Astrocyte (in vitro differentiated cells and primary cell): ENCODE measurements around the gene SEMA4D. TPM values are rescaled to one million over a fixed set of nuclear protein-coding genes. Genes with fewer than 3 reads are reported as not detected.
A peak's percentile ranks its signal among the peaks of the same experiment; 100 is the strongest.

ENCODE experiments used
- DNase-seq: peaks from one replicate; pipeline ENCODE4 v3.0.0-alpha.2; 2010; ENCODE audit warnings: low read depth
- FAIRE-seq: peaks from 2 replicates; lab custom pipeline; 2011; peaks lifted over from hg19 to GRCh38; lab: Jason Lieb, UNC
- H2AFZ ChIP-seq: 2 replicates; pipeline ENCODE4 v1.6.0; 2012; ENCODE audit warnings: low read depth, low read length, inconsistent platforms
- H3K27ac ChIP-seq: 2 replicates; pipeline ENCODE4 v1.5.1; 2011; ENCODE audit warnings: low read depth, low read length, inconsistent platforms
- H3K27me3 ChIP-seq: 2 replicates; pipeline ENCODE4 v1.6.0; 2011; ENCODE audit warnings: low read length, inconsistent platforms; ENCODE audit not compliant: insufficient read depth
- H3K36me3 ChIP-seq: 2 replicates; pipeline ENCODE4 v1.5.1; 2011; ENCODE audit warnings: low read length, inconsistent platforms; ENCODE audit not compliant: insufficient read depth
- H3K4me1 ChIP-seq: 2 replicates; pipeline ENCODE4 v1.5.1; 2011; ENCODE audit warnings: low read length, inconsistent platforms; ENCODE audit not compliant: insufficient read depth
- H3K4me2 ChIP-seq: 2 replicates; pipeline ENCODE4 v1.6.0; 2012; ENCODE audit warnings: low read length, inconsistent platforms
- H3K4me3 ChIP-seq: 2 replicates; pipeline ENCODE4 v1.5.1; 2011; ENCODE audit warnings: low read depth, mild to moderate bottlenecking, low read length, inconsistent platforms; ENCODE audit not compliant: insufficient read depth
- H3K79me2 ChIP-seq: 2 replicates; pipeline ENCODE4 v1.6.0; 2012; ENCODE audit warnings: mild to moderate bottlenecking, low read length, inconsistent platforms; ENCODE audit not compliant: insufficient read depth
- H3K9ac ChIP-seq: 2 replicates; pipeline ENCODE4 v1.6.0; 2012; ENCODE audit warnings: mild to moderate bottlenecking, low read length, inconsistent platforms
- H3K9me3 ChIP-seq: 2 replicates; pipeline ENCODE4 v1.5.1; 2012; ENCODE audit warnings: low read depth, mild to moderate bottlenecking, low read length, inconsistent platforms; ENCODE audit not compliant: insufficient read depth
- H4K20me1 ChIP-seq: 2 replicates; pipeline ENCODE4 v1.6.0; 2012; ENCODE audit warnings: low read length, inconsistent platforms; ENCODE audit not compliant: insufficient read depth
- H3K27ac Mint-ChIP-seq: one replicate; pipeline ENCODE4 v1.8.0; 2021; ENCODE audit warnings: mild to moderate bottlenecking, mixed read lengths; ENCODE audit not compliant: unreplicated experiment
- H3K27me3 Mint-ChIP-seq: one replicate; pipeline ENCODE4 v1.8.0; 2021; ENCODE audit warnings: low read depth, mixed read lengths; ENCODE audit not compliant: unreplicated experiment
- H3K36me3 Mint-ChIP-seq: one replicate; pipeline ENCODE4 v1.8.0; 2021; ENCODE audit warnings: low read depth, mixed read lengths; ENCODE audit not compliant: unreplicated experiment
- H3K4me1 Mint-ChIP-seq: one replicate; pipeline ENCODE4 v1.8.0; 2021; ENCODE audit warnings: low read depth, mixed read lengths; ENCODE audit not compliant: unreplicated experiment
- H3K4me3 Mint-ChIP-seq: one replicate; pipeline ENCODE4 v1.8.0; 2021; ENCODE audit warnings: mild to moderate bottlenecking, moderate library complexity, mixed read lengths; ENCODE audit not compliant: unreplicated experiment
- H3K9me3 Mint-ChIP-seq: one replicate; pipeline ENCODE4 v1.8.0; 2021; ENCODE audit warnings: mild to moderate bottlenecking, mixed read lengths; ENCODE audit not compliant: unreplicated experiment
- CTCF ChIP-seq: IDR thresholded peaks from 2 replicates; pipeline ENCODE4 v1.5.1; 2011; ENCODE audit warnings: low read depth, mild to moderate bottlenecking, inconsistent platforms, low read length, moderate library complexity; ENCODE audit not compliant: insufficient read depth
- EZH2 ChIP-seq: IDR thresholded peaks from 2 replicates; pipeline ENCODE4 v1.6.1; 2012; ENCODE audit warnings: mild to moderate bottlenecking, low read length, inconsistent platforms; ENCODE audit not compliant: insufficient read depth
- total RNA-seq: library from RNA; stranded (reverse); gene quantifications from 2 replicates; pipeline ENCODE4 v1.2.1, GENCODE V29; 2021

Gene SEMA4D
- total RNA-seq, 1 donor from 2014 or later: 6.2 TPM

DNA sequence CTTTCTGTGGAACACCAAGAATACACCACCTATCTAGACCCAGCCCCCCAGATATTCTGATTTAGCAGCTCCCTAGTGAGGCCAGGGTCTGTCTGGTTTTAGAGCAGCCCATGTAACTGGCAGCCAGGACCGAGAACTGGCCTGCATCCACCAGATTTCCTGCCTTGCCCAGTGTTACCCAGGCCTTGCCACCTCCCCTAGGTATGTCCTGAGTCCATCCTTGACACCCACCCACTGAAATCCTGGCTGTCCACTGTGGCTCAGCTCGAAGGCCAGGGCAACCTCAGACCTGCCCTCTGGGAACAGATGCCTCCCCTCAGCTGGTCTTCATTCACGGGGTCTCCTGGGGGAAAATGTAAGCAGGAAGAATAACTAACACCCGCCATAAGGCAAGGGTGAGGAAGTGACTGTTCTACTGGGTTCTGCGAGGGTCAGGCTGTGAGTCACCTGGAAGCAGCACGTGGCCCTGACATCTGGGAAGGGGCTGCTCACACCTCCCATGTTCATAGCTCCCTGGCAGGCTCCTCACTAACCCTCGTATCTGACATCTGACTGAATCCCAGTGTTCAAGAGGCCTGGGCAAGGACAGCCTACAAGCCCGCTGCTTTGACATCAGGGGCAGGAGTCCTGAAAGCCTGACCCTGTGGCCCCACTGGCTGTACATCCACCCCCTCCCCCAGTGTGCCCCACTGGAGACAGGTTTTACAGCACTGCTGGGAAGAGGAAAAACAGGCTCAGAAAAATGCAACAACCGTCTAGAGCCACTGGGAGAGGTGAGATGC, 72.7 kb downstream of the SEMA4D start:
- Histone ChIP-seq H3K4me1 (peaks cover 26% of the 10 kb centered on the region), H3K9ac (no peak overlapping the region), H3K4me3 (no peak overlapping the region), H2AFZ (no peak overlapping the region), H3K27me3 (no peaks in the 10 kb centered on the region), H4K20me1 (no peaks in the 10 kb centered on the region), H3K9me3 (no peaks in the 10 kb centered on the region), H3K79me2 (no peaks in the 10 kb centered on the region), H3K36me3 (no peaks in the 10 kb centered on the region), H3K27ac (no peak overlapping the region), H3K4me2 (no peak overlapping the region)
- no peak for FAIRE-seq
- H3K27me3 Mint-ChIP-seq: no peaks in the 10 kb centered on the region
- peak overlapping the region; percentile 53 for H3K27ac Mint-ChIP-seq
- no peaks in the 10 kb centered on the region for H3K36me3 Mint-ChIP-seq
- no peak for TF ChIP-seq EZH2
- no peak for TF ChIP-seq CTCF
- peaks cover 51% of the 10 kb centered on the region for H3K4me1 Mint-ChIP-seq
- H3K4me3 Mint-ChIP-seq: no peak overlapping the region
- no peak for DNase-seq
- peaks cover 1% of the 10 kb centered on the region for H3K9me3 Mint-ChIP-seq

GRCh38 chr9:89422151-89422975, 75.5 kb downstream of the SEMA4D start:
- Histone ChIP-seq H3K4me1 (peaks cover 18% of the 10 kb centered on the region), H3K27me3 (no peaks in the 10 kb centered on the region), H3K27ac (peak overlapping the region; percentile 74), H3K9me3 (no peaks in the 10 kb centered on the region), H3K4me3 (no peak overlapping the region), H4K20me1 (no peaks in the 10 kb centered on the region), H3K9ac (peak overlapping the region; percentile 7), H3K36me3 (no peaks in the 10 kb centered on the region), H2AFZ (no peak overlapping the region), H3K79me2 (no peaks in the 10 kb centered on the region), H3K4me2 (peak overlapping the region; percentile 45)
- Mint-ChIP-seq H3K4me1 (peaks cover 51% of the 10 kb centered on the region), H3K27me3 (no peaks in the 10 kb centered on the region), H3K27ac (peak overlapping the region; percentile 86), H3K9me3 (peaks cover 3% of the 10 kb centered on the region), H3K36me3 (no peaks in the 10 kb centered on the region), H3K4me3 (peak overlapping the region; percentile 4)
- FAIRE-seq (no peak), DNase-seq (peak; percentile 54)
- TF ChIP-seq EZH2: no peak
- TF ChIP-seq CTCF: no peak
